CD4-positive, alpha-beta T cell treated with Interleukin-1 beta for 1 hour (primary cell): ENCODE data around the gene NPY4R.
"Not testable (repeated sequence)": the region's sequence is repeated elsewhere in the genome, so short reads cannot be mapped to it uniquely, and the experiment has no call there.

ENCODE experiments used
- DNase-seq, 2 donors: peaks; one replicate each; pipeline ENCODE4 v3.0.0-alpha.2; 2020 to 2022

Gene NPY4R

DNA sequence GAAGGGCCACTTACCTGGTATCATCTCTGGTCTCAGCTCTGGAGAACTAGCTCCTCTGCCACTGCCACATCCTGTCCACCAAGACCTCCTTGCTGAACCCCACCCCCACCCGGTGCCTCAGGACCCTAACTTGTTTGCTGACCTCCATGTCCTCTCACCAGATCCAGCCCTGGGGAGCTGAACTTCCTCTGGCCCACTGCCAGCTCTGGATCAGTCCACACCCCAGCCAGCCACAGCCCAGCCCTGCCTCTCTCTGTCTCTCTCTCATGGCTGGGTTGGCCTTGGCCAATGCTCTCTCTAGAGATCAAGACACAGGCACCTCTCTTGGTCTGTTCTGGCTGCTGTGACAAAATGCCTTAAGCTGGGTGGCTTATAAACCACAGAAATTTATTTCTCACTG is 14.4 kb downstream of the NPY4R start:
- not testable (repeated sequence) for DNase-seq

DNA sequence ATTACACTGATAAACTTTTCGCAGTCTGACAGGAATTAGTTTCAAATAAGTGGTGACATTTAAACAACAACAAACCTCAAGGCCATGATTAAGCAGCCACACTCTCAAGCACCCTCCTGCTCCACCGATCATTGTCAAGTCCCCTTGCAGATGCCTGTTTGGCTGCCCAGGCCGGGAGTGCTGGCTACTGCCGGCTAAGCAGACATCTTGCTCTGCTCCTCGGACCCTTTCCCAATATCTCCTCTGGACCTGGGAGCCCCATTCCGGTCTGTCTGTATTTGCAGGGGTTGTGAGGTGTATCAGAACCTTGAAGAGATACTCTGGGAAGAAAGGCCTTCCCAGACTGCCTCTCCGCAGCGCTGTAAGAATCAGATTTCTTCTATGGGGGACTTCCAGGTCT is 14.9 kb downstream of the NPY4R start:
- DNase-seq, result not testable (repeated sequence)

DNA sequence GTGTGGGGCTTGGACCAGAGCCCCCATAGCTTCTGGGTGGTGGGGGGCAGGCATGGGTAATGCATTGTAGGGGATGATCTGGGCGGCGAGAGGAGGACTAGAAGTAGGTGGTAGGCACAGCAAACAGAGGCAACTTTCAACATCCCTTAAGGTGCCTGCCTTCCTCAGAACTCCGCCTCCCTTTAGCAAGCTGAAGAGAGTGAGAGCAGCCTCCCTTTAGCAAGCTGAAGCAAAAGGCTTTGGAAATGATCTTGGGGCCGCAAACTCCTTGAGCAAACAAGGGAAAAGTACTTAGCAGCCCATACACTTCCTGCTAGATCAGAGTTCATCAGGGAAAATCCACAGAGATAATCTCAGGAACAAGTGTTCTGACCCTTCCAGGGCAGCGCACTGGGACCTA is 18.3 kb downstream of the NPY4R start:
- not testable (repeated sequence) for DNase-seq

DNA sequence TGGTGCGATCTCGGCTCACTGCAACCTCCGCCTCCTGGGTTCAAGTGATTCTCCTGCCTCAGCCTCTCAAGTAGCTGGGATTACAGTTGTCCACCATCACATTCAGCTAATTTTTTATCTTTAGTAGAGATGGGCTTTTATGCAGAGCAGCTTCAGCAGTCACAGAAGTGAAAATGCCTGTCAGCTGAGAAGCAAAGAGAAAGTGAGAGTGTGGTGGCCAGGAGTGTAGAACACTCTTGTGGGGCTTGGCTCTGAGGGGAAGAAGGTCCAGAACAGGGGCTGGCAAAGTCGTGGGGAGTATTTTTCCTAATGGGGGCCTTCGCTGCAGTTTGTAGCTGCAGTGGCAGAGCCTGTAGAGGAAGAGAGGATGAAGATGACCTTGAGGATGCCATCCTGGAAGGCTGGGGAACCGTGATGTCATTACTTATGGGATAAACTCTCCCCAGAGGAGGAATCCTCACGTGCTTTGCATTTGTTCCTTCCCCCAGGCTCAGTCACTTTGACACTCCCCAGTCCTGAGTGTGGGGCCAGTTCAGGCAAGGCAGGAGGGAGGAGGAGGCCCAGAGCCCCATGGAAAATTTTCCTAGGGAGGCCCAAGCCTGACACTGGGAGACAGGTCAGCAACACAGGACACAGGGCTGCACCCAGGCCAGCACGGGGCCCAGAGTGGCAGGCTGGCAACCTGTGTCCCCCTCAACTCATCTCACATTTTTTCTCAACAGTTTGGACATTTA is 20.2 kb downstream of the NPY4R start:
- not testable (repeated sequence) for DNase-seq

DNA sequence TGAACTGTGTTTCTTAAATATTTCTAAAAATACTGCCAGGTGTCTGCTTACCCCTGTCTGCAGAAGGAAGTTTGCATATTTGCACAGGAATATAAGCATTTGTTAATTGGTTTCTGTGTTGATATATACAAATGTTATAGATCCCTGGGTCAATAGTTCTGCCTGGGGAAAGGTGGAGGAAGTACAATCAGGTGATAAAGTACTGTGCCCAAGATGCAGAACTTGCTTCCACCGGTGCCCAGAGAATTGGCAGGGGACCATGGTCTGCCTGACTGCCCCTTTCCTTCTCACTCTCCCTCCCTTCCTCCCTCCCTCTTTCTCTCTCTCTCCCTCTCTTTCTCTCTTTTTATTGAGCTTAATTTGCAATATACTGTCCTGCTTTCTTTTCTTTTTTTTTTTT is 22.3 kb downstream of the NPY4R start:
- not testable (repeated sequence) for DNase-seq

DNA sequence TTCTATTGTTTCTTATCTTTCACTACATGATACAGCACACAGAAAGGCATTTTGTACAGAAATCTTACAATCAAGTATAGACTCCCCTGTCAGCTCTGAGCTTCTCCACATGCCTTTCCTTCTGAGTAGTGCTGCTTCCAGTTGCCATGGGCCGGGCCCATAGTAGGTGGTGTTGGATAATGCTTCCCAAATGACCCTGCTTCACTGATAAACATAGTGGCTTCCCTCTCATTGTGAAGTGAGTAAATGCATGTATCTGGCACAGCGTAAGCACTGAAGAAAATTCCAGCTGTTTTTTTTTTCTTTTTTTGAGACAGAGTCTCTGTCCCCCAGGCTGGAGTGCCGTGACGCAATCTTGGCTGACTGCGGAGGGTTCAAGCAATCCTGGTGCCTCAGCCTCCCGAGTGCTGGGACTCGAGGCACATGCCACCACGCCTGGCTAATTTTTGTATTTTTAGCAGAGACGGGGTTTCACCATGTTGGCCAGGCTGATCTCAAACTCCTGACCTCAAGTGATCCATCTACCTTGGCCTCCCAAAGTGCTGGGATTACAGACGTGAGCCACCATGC is 23.0 kb downstream of the NPY4R start:
- not testable (repeated sequence) for DNase-seq

DNA sequence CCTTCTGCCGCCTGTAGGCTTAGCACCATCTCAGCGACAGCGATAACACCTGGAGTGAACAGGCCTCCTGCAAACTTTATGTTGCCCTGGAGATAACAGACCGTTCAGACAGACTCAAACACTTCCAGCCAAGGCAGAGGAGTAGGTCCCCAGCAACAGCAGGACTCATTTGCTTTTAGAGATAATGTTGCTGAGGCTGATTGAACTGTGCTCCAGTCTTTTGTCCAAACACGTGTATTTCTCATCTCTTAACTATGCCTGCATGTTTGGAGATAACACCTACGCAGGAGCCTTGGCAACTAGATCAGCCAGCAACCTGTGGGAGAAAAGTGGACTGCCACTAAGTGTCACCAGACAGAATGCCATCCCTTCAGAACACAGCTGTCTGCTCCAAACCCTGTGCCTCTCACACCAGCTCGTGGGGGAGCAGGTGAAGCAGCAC is 23.9 kb downstream of the NPY4R start:
- DNase-seq, result not testable (repeated sequence)

DNA sequence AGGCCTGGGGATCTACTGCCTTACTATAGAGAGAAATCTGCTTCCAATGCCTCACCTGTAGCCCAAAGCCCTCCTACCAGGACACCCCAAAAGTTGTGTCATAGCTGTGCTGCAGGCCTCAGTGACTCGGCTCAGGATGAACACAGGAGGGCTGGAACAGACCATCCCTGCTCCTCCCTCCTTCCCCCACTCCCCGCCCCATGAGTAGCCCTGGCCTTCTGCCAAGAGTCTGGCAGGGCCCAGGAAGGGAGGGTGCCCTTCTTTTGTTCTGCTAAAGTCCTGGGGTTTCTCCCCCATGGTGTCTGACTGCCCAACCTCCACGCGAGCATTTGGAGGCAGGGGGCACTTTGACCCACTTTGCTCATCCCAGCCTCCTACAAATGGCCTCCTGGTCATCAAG is 24.8 kb downstream of the NPY4R start:
- DNase-seq, result peak in 1 of 2 donors; percentile 17

DNA sequence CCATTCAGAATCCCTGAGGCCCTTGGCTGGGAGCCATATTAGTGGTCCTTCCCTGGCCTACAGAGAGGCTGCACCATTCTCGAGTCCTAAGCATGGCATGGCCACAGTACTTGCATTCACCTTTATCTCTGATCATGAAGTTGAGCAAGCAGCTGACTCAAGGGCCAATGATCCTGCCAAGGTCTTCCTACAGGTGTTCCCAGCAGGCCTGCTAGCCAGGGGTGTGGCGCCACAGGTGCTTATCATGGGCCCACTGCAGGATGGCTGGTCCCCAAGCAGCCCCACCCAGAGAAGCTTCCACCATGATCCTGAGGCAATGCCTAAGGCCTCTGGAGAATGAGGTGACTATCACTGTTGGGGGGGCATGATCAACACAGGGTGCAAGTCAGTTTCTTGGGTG is 42.2 kb downstream of the NPY4R start:
- DNase-seq, result not testable (repeated sequence)

DNA sequence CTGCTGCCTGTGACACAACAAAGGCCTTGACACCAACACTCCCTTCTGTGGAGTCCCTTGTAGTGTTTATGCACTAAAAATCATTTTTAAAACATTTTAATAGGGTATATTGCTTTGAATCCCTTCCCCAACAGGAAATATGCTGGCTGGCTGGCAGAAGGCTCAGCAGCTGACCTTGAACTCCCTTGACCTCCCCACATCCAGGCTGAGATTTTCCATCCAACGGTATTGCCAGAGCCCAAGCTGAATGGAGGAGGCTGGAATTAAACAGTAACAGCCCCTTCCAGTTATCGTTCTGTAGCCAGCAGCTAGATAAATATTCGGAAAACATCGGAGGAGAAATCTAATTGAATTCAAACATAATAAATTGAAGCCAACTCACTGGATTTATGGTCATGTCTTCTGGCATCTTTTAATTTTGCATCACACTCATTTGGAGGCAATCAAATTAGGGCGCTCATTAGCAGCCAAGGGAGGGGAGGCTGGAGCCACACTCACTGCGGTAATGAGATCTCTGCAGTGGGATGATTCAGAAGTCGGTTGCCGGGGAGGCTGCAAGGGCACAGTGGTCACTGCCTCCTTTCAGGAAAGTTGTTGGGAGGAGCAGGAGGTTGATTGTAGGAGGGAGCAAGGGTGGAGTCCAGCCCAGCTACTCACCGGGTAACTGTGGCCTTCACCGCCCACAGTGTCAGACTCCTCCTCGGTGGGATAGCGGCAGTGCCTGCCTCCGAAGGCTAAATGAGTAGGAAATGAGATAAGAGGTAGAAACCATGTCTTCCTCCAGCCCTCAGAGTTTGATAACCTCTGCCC is 46.0 kb downstream of the NPY4R start:
- not testable (repeated sequence) for DNase-seq

DNA sequence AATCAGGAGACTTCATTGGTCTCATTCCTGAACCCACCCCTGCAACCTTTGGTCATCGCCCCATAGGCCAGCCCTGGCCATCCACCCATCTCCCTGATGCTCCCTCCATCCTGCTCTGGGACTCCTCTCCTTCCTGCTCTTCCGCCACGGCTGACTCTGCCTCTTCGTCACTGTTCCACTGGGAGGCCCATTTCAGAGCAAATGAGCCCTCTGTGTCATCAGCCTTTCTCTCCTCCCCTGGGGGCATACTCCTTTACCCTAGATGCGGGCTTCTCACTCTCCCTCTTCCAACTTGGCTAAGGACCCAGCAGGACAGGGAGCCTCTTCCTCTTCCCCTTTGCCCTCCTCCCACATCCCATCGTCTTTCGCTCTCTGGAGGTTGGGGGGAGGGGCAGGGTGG is 47.5 kb downstream of the NPY4R start:
- not testable (repeated sequence) for DNase-seq

DNA sequence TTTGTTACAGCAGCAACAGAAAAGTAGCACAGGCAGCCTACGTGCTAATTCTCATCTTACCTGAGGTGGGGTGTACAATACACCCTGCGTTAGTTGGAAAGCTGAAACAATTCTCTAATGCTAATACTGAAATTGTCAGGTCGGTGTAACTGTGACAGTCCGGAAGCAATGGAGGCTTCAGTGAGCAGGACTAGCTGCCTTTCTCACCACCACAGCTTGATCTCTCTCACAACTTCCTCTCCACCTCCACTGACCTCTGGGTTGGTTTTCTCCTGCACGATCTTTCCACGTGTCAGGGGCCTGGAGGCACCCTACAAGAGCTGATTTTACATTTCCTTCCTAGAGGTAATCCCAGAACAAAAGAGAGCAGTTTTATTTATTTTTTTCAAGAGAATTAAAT is 50.5 kb downstream of the NPY4R start:
- not testable (repeated sequence) for DNase-seq

DNA sequence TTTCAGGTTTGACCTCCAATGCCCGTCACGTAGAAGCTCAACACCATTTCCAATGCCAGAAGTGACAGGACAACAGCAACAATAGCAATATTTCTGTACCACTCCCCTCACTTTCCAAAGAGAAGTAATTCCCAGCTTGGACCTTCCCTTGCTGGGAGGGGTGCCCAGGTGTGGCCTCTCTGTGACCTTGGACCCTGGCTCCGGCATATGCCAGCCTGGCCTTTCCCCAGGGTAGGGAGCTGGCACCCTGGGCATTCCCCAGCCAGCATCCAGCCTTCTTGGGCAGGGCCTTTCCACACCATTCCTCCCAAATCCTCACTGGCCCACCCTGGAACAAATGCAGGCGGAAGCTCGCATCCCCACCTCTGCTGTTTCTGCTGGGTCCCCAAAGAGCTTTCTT is 53.1 kb downstream of the NPY4R start:
- not testable (repeated sequence) for DNase-seq

DNA sequence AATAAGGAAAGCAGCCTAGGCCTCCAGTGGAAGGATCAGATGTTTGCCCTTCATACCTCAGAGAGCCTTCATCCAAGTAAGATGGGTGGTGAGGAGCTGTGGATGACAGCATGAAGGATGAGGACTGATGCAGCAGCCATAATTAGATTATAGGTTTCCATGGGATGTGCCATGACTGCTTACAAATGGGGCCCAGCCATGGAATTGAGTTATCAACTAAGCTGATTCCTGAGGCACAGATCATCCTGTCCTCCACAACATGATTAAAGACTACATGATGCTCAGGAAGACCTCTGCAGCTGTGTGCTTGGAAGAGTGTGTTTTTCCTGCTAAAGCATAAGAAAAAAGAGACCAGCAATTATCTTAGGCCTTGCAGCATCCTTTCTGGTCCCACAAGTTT is 54.6 kb downstream of the NPY4R start:
- not testable (repeated sequence) for DNase-seq
